ENCODE data around the gene TTLL10. TPM values are rescaled to one million over a fixed set of nuclear protein-coding genes. Genes with fewer than 3 reads are reported as not detected.

Gene TTLL10
- total RNA-seq, 1 donor, result 0.42 TPM

GRCh38 chr1:1239614-1240347 is 66.1 kb downstream of the TTLL10 start:
- no peaks in the 10 kb centered on the region for H3K4me1 ChIP-seq (ENCODE audit: insufficient read depth, low read length)
- H3K27me3 ChIP-seq (ENCODE audit: insufficient read depth, low read length), result no peaks in the 10 kb centered on the region
- H3K4me3 ChIP-seq (ENCODE audit: low read length), result no peak overlapping the region
- H3K9me3 ChIP-seq (ENCODE audit: low read depth, low read length), result no peaks in the 10 kb centered on the region

GRCh38 chr1:1240348-1240732 is 66.7 kb downstream of the TTLL10 start:
- no peak overlapping the region for H3K4me3 ChIP-seq (ENCODE audit: low read length)
- H3K27me3 ChIP-seq (ENCODE audit: insufficient read depth, low read length), result no peaks in the 10 kb centered on the region
- no peaks in the 10 kb centered on the region for H3K4me1 ChIP-seq (ENCODE audit: insufficient read depth, low read length)
- H3K9me3 ChIP-seq (ENCODE audit: low read depth, low read length), result no peaks in the 10 kb centered on the region

GRCh38 chr1:1240822-1241587 is 67.3 kb downstream of the TTLL10 start:
- no peaks in the 10 kb centered on the region for H3K9me3 ChIP-seq (ENCODE audit: low read depth, low read length)
- no peaks in the 10 kb centered on the region for H3K27me3 ChIP-seq (ENCODE audit: insufficient read depth, low read length)
- no peaks in the 10 kb centered on the region for H3K4me1 ChIP-seq (ENCODE audit: insufficient read depth, low read length)
- H3K4me3 ChIP-seq (ENCODE audit: low read length), result no peak overlapping the region

- Histone ChIP-seq H3K27me3 (ENCODE audit: insufficient read depth, low read length) (no peaks in the 10 kb centered on the region), H3K4me1 (ENCODE audit: insufficient read depth, low read length) (no peaks in the 10 kb centered on the region), H3K9me3 (ENCODE audit: low read depth, low read length) (no peaks in the 10 kb centered on the region), H3K4me3 (ENCODE audit: low read length) (no peak overlapping the region)
Measured at GRCh38 chr1:1241588-1242219, 68.0 kb downstream of the TTLL10 start.

GRCh38 chr1:1242461-1243265 is 69.0 kb downstream of the TTLL10 start:
- Histone ChIP-seq H3K27me3 (ENCODE audit: insufficient read depth, low read length) (peaks cover 5% of the 10 kb centered on the region), H3K4me3 (ENCODE audit: low read length) (no peak overlapping the region), H3K9me3 (ENCODE audit: low read depth, low read length) (no peaks in the 10 kb centered on the region), H3K4me1 (ENCODE audit: insufficient read depth, low read length) (no peaks in the 10 kb centered on the region)

GRCh38 chr1:1243266-1243660 is 69.6 kb downstream of the TTLL10 start:
- H3K4me1 ChIP-seq (ENCODE audit: insufficient read depth, low read length), result no peaks in the 10 kb centered on the region
- peaks cover 5% of the 10 kb centered on the region for H3K27me3 ChIP-seq (ENCODE audit: insufficient read depth, low read length)
- H3K9me3 ChIP-seq (ENCODE audit: low read depth, low read length), result no peaks in the 10 kb centered on the region
- no peak overlapping the region for H3K4me3 ChIP-seq (ENCODE audit: low read length)

GRCh38 chr1:1243807-1244191 is 70.1 kb downstream of the TTLL10 start:
- Histone ChIP-seq H3K27me3 (ENCODE audit: insufficient read depth, low read length) (peaks cover 5% of the 10 kb centered on the region), H3K4me3 (ENCODE audit: low read length) (no peak overlapping the region), H3K9me3 (ENCODE audit: low read depth, low read length) (no peaks in the 10 kb centered on the region), H3K4me1 (ENCODE audit: insufficient read depth, low read length) (no peaks in the 10 kb centered on the region)

- Histone ChIP-seq H3K9me3 (ENCODE audit: low read depth, low read length) (no peaks in the 10 kb centered on the region), H3K4me3 (ENCODE audit: low read length) (no peak overlapping the region), H3K27me3 (ENCODE audit: insufficient read depth, low read length) (peaks cover 5% of the 10 kb centered on the region), H3K4me1 (ENCODE audit: insufficient read depth, low read length) (no peaks in the 10 kb centered on the region)
Measured at GRCh38 chr1:1244192-1244811, 70.6 kb downstream of the TTLL10 start.

- H3K4me3 ChIP-seq (ENCODE audit: low read length), result no peak overlapping the region
- no peaks in the 10 kb centered on the region for H3K9me3 ChIP-seq (ENCODE audit: low read depth, low read length)
- H3K27me3 ChIP-seq (ENCODE audit: insufficient read depth, low read length), result peaks cover 5% of the 10 kb centered on the region
- H3K4me1 ChIP-seq (ENCODE audit: insufficient read depth, low read length), result no peaks in the 10 kb centered on the region
Measured at GRCh38 chr1:1245178-1245816, 71.6 kb downstream of the TTLL10 start.

GRCh38 chr1:1245817-1246576 is 72.3 kb downstream of the TTLL10 start:
- peaks cover 6% of the 10 kb centered on the region for H3K4me1 ChIP-seq (ENCODE audit: insufficient read depth, low read length)
- no peaks in the 10 kb centered on the region for H3K9me3 ChIP-seq (ENCODE audit: low read depth, low read length)
- peaks cover 5% of the 10 kb centered on the region for H3K27me3 ChIP-seq (ENCODE audit: insufficient read depth, low read length)
- no peak overlapping the region for H3K4me3 ChIP-seq (ENCODE audit: low read length)

GRCh38 chr1:1246577-1247340 is 73.1 kb downstream of the TTLL10 start, which contains the start of gene C1QTNF12:
Gene C1QTNF12, minus strand, starts transcription at chr1:1246722. Its CDS starts 32 bp downstream, at chr1:1246690.
- H3K27me3 ChIP-seq (ENCODE audit: insufficient read depth, low read length), result peaks cover 5% of the 10 kb centered on the region
- no peaks in the 10 kb centered on the region for H3K9me3 ChIP-seq (ENCODE audit: low read depth, low read length)
- H3K4me3 ChIP-seq (ENCODE audit: low read length), result no peak within 1 kb of the TSS
- H3K4me1 ChIP-seq (ENCODE audit: insufficient read depth, low read length), result peaks cover 8% of the 10 kb centered on the region

GRCh38 chr1:1247341-1247913 is 73.7 kb downstream of the TTLL10 start:
- Histone ChIP-seq H3K4me3 (ENCODE audit: low read length) (no peak overlapping the region), H3K4me1 (ENCODE audit: insufficient read depth, low read length) (peaks cover 8% of the 10 kb centered on the region), H3K9me3 (ENCODE audit: low read depth, low read length) (no peaks in the 10 kb centered on the region), H3K27me3 (ENCODE audit: insufficient read depth, low read length) (peaks cover 5% of the 10 kb centered on the region)

All from mononuclear cell (primary cell).